COLO829 (cell line): Measurements from ENCODE around the gene ATAD2B.
"Not testable (repeated sequence)": the region's sequence is repeated elsewhere in the genome, so short reads cannot be mapped to it uniquely, and the experiment has no call there.

Experiments used
- DNase-seq: peaks from one replicate; pipeline ENCODE4 v3.0.0; 2012; ENCODE audit warnings: low spot score

The ATAD2B gene

DNA sequence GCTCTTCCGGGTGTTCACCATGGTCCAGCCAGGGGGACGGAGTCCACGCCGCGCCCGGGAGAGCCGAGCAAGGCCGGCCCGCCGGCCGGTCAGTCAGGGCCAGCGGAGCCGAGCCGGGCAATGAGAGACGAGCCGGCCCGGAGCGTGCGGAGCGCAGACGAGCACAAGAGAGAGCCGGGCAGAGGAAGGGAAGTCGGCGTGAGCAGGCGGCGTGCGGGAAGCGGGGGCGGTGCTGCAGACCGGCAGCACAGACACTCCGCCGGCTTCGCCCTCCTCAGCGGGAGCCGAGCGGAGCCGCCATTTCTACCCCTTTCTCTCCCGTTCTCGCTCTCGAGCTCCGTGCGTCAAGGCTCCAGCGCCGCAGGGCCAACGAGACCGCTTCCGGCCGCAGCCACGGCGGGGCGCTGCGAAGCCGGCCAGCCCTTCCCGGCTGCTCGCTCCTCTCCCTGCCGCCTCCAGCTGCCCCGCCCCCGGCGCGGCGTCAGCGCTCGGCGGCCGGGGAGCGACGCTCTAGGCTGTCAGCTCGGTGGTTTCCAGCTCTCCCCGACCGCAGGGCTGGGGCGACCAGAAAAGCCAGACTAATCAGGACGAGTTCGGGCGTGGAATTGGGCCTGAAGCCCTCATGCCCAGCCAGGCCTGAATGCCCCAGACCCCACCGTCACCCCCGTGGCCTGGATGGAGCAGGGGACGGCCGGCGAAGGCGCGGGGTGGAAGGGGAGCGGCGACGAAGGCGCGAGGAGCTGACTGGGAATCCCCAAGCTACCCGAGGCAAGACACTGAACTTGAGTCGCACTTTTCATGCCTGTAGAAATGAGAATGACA is at the start of gene ATAD2B:
Gene ATAD2B (minus strand): TSS at position 374 of the 822 bp plus-strand sequence. CDS start 353 bp downstream, at position 21.
- peak; percentile 87 for DNase-seq

DNA sequence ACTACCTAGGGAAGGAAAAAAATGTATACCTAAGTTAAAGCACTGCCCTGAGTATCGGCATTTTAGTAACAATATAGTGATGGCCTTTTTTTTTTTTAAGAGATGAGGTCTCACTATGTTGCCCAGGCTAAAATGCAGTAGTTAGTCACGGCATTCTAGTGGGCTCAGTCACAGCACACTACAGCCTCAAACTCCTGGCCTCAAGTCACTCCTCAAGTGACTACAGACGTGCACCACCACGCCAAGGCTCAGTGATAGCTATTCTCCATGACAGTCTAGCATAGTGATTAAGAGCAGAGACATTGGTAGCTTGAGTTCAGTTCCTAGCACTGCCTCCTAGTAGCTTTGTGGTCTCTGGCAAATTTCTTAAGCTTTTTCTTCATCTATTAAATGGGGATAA is 40.9 kb upstream of the ATAD2B start:
- DNase-seq: no peak

DNA sequence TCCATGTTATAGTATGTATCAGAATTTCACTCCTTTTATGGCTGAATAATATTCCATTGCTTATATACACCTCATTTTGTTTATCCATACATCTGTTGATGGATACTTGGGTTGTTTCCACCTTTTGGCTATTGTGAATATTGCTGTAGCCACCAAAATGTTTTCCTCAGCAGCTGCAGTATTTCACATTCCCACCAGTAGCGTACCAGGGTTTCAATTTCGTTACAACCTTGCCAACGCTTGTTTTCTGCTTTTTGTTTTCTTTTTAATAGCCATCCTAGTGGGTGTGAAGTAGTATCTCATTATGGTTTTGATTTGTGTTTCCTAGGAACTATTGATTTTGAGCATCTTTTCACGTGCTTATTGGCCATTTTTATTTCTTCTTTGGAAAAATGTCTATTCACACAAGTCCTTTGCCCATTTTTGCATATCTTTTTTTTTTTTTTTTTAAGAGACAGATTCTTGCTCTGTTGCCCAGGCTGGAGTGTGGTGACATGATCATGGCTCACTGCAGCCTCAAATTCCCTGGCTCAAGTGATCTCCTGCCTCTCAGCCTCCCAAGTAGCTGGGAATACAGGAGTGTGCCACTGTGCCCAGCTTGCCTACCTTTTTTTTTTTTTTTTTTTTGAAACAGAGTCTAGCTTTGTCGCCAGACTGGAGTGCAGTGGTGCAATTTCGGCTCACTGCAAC is 27.5 kb upstream of the ATAD2B start:
- no peak for DNase-seq

DNA sequence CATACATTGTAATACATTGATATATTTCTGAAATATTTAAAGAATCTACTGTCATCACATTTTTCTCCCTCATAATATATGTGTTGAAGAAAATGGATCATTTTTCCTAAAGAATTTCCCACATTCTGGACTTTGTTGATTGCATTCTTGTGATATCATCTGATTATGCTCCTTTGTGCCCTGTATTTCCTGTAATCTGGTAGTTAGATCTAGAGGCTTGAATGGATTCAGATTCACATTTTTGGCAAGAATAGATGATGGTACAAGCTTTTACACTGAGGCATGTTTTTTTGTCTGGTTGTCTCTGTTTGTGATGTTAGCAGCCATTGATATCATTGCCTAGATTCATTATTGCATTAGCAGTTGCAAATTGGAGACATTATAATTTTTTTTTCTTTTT is 26.7 kb upstream of the ATAD2B start:
- no peak for DNase-seq

DNA sequence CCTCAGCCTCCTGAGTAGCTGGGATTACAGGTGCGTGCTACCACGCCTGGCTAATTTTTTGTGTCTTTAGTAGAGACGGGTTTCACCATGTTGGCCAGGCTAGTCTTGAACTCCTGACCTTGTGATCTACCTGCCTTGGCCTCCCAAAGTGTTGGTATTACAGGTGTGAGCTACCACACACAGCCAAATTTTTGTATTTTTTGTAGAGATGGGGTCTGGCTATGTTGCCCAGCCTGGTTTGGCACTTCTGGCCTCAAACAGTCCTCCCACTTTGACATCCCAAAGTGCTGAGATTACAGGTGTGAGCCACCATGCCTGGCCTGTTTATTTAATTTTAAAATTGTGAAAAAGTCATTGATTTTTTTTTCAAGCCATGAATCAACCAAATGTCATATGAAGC is 25.6 kb upstream of the ATAD2B start:
- not testable (repeated sequence) for DNase-seq

DNA sequence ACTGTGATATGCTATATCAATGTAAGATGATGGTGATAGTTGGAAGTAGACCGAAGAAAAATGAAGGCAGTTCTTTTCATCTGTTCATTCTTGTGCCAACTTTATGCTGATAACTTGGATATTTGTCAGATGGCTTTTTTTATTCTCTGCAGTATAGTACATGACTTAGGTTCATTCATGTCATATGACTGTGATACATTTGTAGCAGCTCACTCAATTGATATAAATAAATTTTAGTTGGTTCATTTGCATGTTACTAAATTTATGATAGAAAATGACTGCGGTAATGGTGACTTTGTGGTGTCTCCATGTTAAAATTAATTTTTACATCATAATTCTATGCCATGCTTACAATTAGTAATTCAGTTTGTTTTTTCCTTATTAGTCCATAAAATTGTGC is 20.4 kb upstream of the ATAD2B start:
- no peak for DNase-seq

DNA sequence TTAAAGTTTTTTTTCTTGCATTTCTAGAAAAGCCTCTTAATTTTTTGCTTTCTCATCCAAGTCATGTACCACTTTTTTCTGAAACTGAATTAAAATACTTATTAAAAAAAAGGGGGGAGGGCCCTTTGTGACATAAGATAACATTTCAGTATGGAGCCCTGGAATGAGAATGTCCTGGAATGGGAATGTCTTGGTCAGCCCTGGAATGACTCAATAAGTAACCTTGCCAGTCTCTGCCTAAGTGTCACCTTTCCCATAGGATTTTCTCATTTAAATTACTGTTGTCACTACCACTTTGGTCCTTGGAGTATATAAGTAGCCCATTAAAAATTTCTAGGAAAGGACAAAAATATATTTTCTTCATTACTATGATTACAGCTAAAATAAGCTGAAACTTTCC is 18.1 kb upstream of the ATAD2B start:
- DNase-seq: no peak

DNA sequence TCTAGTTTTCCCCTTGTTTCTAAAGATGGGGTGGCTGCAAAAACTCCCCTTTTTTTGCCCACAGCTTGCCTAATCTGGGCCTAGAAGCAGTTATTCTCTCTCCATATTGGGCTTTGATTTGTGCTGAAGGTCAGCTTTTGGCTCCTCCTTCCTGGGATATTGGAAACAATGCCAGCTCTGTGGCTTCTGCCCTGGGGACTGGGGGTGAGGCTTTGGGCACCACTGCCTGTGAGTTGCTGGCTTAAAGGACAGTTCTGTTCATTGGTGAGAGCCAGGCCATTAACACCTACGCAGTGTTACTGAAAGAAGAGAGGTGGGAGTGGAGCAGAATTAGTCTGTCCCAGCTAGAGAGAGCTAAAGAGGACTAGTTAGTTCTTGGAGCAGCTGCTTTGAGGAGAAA is 17.6 kb upstream of the ATAD2B start:
- DNase-seq: peak; percentile 97

DNA sequence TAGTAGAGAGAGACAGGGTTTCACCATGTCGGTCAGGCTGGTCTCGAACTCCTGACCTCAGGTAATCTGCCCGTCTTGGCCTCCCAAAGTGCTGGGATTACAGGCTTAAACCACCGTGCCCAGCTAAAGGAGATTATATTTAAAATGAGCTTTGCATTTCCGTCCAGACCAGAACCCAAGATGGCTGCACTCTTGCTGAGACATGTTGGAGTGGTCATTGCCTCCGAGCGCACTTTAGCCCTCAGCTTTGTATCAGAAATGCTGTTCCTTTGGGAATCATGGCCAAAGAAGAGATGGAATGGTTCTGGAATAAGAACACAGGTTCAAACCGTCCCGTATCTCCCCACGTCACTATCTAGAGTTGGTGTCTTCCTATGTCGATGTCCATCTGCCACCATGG is 16.7 kb upstream of the ATAD2B start:
- no peak for DNase-seq

DNA sequence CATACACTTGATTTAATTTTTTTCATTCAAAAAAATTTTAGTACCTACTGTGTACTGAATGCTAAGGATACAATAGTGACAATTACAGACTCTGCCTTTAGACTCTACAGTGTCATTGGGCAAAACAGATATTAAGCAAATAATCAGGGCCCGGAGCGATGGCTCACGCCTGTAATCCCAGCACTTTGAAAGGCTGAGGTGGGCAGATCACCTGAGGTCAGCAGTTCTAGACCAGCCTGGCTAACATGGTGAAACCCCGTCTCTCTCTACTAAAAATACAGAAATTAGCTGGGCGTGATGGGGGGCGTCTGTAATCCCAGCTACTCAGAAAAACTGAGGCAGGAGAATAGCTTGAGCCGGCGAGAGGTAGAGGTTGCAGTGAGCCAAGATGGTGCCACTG is 14.7 kb upstream of the ATAD2B start:
- DNase-seq: no peak

DNA sequence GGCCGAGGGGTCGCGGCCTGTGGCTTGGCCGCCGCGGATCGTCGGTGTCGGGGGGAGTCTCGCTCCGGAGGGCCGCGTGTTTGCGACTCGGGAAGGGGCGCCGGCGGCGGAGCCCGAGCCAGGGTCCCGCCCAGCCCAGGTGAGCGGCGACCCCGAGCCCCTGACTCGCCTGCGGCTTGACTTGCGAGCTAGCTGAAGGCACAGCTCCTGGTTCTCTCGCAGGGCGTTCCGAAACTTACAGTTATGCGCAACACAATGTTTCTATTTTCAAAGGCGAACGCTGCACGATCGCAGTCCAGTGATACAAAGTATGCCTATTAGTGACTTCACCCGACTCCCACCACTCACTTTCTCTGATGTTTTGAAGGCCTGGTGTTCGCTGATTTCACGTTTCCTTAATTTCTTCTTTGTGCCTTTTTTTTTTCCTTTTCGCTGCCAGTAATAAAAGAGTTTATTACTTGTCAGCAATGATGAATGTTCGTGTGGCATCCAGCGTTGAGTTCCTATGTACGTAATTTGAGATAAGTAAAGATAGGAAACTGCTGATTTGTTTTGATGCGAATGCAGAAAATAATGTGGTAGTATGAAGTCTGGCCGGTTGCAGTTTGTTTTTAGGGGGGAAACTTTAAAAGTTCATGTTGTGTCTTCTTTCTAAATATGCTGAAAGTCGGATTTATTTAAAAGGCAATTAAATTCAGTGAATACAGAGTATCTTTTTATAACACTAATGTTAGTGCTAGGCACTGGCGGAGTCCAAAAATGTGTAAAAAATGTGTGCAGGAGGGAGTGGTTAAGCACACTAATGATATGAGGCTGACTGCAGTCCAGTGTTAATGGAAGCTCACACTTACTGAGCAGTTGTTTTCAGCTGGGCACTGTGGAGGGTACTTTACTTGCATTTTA is 14.0 kb upstream of the ATAD2B start:
- DNase-seq: peak; percentile 49

DNA sequence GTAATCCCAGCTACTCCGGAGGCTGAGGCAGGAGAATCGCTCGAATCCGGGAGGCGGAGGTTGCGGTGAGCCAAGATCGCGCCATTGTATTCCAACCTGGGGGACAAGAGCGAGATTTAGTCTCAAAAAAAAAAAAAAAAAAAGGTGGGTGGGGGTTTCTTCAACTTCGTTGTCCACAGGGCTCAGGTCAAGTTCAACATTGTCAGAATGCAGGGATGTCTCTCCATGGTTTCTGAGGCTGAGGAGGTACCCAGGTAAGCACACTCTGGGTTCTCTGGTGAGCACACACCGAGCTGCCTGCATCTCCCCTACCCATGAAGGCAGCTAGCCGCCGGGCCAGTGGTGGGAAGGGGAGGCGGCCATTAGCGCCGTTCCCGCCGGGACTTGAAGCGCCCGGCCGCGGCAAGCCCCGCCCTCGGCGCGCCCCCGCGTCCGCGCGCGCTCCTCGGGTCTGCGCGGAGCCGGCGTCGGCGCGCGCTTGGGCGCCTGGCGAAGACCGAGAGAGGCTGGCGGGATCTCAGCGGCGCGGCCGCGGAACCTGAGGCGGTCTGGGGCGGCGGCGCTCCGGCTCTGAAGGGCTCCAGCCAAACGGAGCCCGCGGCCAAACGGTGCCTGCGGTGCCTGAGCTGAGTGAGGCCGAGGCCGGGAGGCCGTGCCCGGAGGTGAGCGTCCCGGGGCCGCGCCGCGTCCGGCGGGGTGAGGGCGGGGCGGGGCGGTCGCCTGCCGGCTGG is 13.2 kb upstream of the ATAD2B start, which contains the start of gene UBXN2A:
Gene UBXN2A (plus strand): TSS at position 477 of the 731 bp plus-strand sequence. CDS start 17,852 bp downstream, outside the sequence.
- peak; percentile 78 for DNase-seq

DNA sequence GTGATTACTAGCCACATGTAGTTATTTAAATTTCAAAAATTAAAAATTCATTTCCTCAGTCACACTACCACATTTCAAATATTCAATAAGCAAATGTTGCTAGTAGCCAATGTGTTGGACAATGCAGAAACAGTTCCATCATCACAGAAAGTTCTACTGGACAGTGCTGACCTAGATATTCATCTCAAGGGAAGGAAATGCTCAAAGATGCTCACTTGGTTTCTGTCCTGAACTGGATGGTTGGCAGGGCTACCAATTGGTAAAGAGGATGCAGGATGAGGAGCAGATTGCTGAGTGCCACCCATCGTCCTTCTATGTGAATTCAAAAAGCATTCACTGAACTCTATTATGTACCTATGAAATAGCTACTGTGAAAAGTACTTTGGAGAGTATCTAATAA is 7.3 kb upstream of the ATAD2B start:
- DNase-seq: no peak

DNA sequence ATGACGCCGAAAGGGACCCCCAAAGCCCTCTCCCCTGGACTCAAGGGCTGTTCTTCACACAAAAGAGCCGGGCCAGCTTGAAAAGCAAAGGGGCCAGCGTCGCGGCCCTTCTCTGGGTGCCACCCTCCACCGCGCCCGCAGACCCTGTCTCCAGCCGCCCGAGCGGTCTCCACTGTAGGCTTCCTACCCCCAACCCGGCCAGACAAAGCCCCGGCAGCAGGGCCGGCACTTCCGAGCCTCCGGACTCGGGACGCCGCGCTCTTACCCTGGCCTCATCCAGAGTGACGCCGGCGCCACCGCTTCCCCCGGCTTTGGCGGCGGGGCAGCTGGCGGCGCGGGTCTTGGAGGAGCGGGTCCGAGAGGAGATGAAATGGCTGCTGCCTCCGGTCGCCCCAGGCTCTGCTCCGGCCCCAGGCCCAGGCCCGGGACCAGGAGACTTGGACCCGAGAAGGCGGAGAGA is 603 bp downstream of the ATAD2B start:
- DNase-seq: no peak

DNA sequence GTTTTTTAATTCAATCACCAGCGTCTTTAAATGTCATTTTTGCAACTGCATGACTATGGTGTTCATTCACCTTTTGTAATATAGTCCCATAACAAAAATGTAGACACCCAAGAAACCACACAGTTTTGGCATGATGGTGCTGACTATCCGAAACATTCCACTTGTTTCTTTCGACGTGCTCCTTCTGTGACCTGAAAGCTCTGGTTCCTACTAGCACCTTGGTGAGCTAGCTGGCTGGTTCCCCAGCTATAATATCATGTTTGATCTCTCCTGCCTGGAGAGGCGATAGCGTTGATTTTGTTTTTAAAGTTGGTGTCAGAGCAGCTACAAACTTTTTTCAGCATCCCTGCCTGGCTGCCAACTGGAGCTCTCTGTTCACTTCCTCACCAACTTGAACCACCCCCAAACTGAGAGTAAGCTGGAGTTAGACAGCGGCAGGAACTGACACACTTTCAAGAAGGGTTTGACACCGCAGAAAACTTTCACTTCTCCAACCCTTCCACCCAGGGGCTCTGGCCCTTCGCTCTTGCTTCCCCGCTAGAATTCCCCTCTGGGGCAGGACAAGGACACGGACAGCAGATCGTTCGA is 1.1 kb downstream of the ATAD2B start:
- peak; percentile 31 for DNase-seq

DNA sequence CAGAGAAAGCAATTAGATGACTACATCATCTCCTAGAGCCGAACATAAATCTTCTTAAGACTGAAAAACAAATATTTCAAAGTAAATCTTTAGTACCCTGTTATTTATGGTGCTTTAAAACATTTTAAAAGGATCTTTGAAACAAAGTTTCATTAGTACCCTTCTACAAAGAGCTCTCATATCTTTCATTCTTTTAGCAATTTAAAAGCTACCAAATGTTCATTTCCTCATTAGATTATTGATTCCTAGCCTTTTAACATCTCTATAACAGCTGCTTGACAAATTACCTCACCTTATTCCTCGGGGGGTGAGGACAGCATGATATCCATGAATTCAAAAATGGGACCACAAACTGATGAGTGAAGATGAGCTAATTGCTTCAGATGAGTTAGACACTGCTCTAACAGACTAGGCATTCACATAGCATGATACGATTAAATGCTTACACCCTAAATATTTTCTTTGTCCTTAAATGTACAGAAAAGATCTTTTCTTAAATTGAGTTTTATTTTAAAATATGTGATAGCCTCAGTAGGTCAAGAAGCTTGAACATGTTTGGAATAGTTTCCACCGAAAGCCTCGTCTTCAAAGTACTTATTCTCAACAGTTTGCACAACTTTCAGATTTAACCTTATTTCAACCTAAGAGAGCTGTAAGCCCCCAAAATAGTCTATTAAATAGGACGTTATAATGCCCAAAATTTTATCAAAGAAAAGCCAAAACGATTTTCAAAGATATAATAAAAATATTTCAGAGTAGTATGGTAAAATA is 2.1 kb downstream of the ATAD2B start:
- no peak for DNase-seq

DNA sequence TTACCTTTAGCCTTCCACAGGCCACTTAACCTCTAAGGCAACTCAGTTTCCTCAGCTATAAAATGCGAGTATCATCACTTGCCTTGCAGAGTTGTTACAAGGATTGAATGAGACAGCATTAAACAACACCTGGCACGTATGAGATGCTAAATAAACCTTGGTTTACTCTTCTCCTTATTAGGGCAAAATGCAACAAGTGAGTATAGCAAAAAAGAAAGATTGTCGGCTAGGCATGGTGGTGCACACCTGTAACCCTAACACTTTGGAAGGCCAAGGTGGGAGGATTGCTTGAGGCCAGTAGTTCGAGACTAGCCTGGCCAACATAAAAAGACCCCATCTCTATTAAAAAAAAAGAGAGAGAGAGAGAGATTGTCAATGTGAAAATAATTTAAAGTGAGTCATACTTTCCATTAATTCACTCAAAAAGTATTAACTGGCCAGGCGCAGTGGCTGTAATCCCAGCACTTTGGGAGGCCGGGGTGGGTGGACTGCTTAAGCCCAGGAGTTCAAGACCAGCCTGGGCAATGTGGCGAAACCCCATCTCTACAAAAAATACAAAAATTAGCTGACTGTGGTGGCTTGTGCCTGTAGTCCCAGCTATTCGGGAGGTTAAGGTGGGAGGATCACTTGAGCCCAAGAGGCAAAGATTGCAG is 8.0 kb downstream of the ATAD2B start:
- DNase-seq: no peak

DNA sequence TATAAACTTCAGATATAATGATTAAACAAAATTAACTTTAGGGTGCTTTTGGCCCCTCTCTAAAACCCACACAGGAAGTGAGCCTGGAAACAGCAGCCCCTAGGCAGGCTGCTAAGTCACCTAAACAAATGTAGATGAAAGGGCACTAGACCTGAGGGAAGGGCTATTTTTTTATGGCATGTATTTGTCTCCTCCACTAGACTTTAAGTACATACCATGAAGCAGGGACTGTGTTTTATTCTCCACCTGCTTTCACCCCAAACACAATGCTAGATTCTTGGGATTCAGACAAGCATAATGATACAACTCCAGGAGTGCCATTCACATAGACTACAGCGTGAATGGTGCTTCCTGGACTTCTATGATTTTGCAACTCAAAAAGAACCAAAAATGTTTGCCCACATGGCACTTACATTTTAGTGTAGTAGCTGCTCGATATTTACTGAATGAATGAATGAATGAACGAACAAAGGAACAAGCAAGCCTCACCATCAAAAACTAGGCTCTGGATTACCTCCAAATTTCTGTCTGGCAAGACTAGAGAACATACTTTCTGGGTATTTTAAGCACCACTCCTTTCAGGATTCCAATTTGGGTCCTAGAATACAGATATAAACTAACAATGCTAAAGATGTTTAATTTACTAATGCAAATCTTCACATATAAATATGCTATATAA is 10.1 kb downstream of the ATAD2B start:
- DNase-seq: no peak

DNA sequence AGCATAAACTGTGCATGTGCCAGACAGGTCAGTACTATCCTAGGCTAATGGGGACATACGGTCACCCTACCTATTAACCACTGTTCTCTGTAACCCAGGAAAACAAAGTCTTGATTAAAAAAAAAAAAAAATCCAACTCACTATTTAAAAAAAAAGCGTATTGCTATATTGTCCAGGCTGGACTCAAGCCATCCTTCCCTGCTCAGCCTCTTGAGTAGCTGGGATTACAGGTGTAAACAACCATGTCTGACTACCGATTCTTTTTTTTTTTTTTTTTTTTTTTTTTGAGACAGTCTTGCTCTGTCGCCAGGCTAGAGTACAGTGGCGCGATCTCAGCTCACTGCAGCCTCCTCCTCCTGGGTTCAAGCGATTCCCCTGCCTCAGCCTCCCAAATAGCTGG is 11.6 kb downstream of the ATAD2B start:
- no peak for DNase-seq
